HCT116 (cell line): Measurements from ENCODE around the gene SMC1B. TPM values are rescaled to one million over a fixed set of nuclear protein-coding genes. Genes with fewer than 3 reads are reported as not detected.

ENCODE experiments used
- ATAC-seq: fragments of 200-7000 bp; cut with Tn5 transposase; 2 replicates; pipeline ENCODE4 v1.9.1; 2020; ENCODE audit warnings: mild to moderate bottlenecking, moderate library complexity
- BruUV-seq: library from RNA; stranded (reverse); fragments of 400-500 nt; replicated peaks from 2 replicates; lab custom pipeline; 2021; lab: Mats Ljungman, UMichigan
- CTCF ChIA-PET: fragments of 300-600 bp; sonication (Branson Sonifier 250); formaldehyde crosslinking; loops from one replicate; lab custom pipeline; 2021; ENCODE audit warnings: antibody characterized with exemption; lab: Charles Lee
- POLR2A ChIA-PET: fragments of 300-600, 350-600 bp; sonication (Branson Sonifier 250); formaldehyde crosslinking; loops from one replicate; lab custom pipeline; 2021; ENCODE audit warnings: antibody characterized with exemption; lab: Charles Lee
- RAD21 ChIA-PET, 2 experiments: fragments of 300-600 bp; sonication (Branson Sonifier 250); formaldehyde crosslinking; loops; one replicate each; lab custom pipeline; 2023; ENCODE audit warnings: low total read pairs in 2 of 2; ENCODE audit not compliant: uncharacterized antibody in 2 of 2, unreplicated experiment in 2 of 2, low non-redundant PET in 1 of 2; lab: Charles Lee
- DNase-seq: peaks from one replicate; pipeline ENCODE4 v3.0.0-alpha.2; 2010; ENCODE audit warnings: low read depth, low spot score
- H2AFZ ChIP-seq: fragments of 200-600 bp; shearing (Covaris generic), sonication (generic); 2 replicates; pipeline ENCODE4 v1.6.1; 2017; ENCODE audit warnings: low read depth, mixed run types, mixed read lengths, antibody characterized with exemption, low read length; ENCODE audit not compliant: poor library complexity, severe bottlenecking
- H3K27ac ChIP-seq: 2 replicates; pipeline ENCODE4 v1.5.1; 2012; ENCODE audit warnings: low read depth, low read length
- H3K27me3 ChIP-seq: fragments of 200-600 bp; sonication (generic); 2 replicates; pipeline ENCODE4 v1.6.1; 2016; ENCODE audit warnings: mixed run types, low read length, mixed read lengths; ENCODE audit not compliant: insufficient read depth
- H3K36me3 ChIP-seq, 2 experiments: fragments of 200-500 bp in 1 of 2; fragments of 200-600 bp in 1 of 2; sonication (Bioruptor generic) in 1 of 2; sonication (generic) in 1 of 2; 2 replicates each; pipeline versions ENCODE4 v1.5.1 to v1.6.1; 2014 to 2016; ENCODE audit warnings: low read length in 2 of 2, inconsistent platforms in 1 of 2, mixed read lengths in 1 of 2, mixed run types in 1 of 2; ENCODE audit not compliant: insufficient read depth in 2 of 2, control insufficient read depth in 1 of 2
- H3K4me1 ChIP-seq, 2 experiments: fragments of 200-600 bp in 1 of 2; sonication (generic) in 1 of 2; 2 replicates each; pipeline versions ENCODE4 v1.5.1 to v1.6.1; 2012 to 2017; ENCODE audit warnings: low read length in 2 of 2, inconsistent platforms in 1 of 2, mild to moderate bottlenecking in 1 of 2, mixed read lengths in 1 of 2, mixed run types in 1 of 2, moderate library complexity in 1 of 2; ENCODE audit not compliant: insufficient read depth in 2 of 2, control insufficient read depth in 1 of 2
- H3K4me2 ChIP-seq: fragments of 200-600 bp; sonication (generic); 2 replicates; pipeline ENCODE4 v1.6.1; 2017; ENCODE audit warnings: mixed run types, low read length, mixed read lengths
- H3K4me3 ChIP-seq, 2 experiments: fragments of 200-600 bp in 1 of 2; sonication (generic) in 1 of 2; replicated peaks in 1 of 2; 2 replicates each; pipeline ENCODE4 v1.5.1; 2011 to 2016; ENCODE audit warnings: low read length in 2 of 2, control low read depth in 1 of 2, low read depth in 1 of 2, mild to moderate bottlenecking in 1 of 2, mixed read lengths in 1 of 2, mixed run types in 1 of 2
- H3K79me2 ChIP-seq: fragments of 200-600 bp; sonication (generic); 2 replicates; pipeline ENCODE4 v1.6.1; 2017; ENCODE audit warnings: mild to moderate bottlenecking, mixed run types, low read length, moderate library complexity, mixed read lengths; ENCODE audit not compliant: insufficient read depth
- H3K9ac ChIP-seq: fragments of 200-600 bp; sonication (generic); 2 replicates; pipeline ENCODE4 v1.6.1; 2016; ENCODE audit warnings: low read length, mixed read lengths
- H3K9me2 ChIP-seq: fragments of 200-600 bp; sonication (generic), shearing (Covaris generic); 2 replicates; pipeline ENCODE4 v1.6.1; 2017; ENCODE audit warnings: mixed run types, mild to moderate bottlenecking, moderate library complexity; ENCODE audit not compliant: insufficient read depth
- H3K9me3 ChIP-seq, 2 experiments: fragments of 200-500 bp in 1 of 2; fragments of 200-600 bp in 1 of 2; sonication (Bioruptor generic) in 1 of 2; sonication (generic) in 1 of 2; 2 replicates each; pipeline ENCODE4 v1.6.1; 2014 to 2017; ENCODE audit warnings: low read length in 2 of 2, mixed read lengths in 2 of 2, inconsistent platforms in 1 of 2, low read depth in 1 of 2, mild to moderate bottlenecking in 1 of 2, mixed run types in 1 of 2, moderate library complexity in 1 of 2; ENCODE audit not compliant: control insufficient read depth in 1 of 2, insufficient read depth in 1 of 2
- H4K20me1 ChIP-seq: fragments of 200-600 bp; sonication (generic), shearing (Covaris generic); 2 replicates; pipeline ENCODE4 v1.6.1; 2017; ENCODE audit warnings: mixed run types, mild to moderate bottlenecking, moderate library complexity; ENCODE audit not compliant: insufficient read depth
- CBX3 ChIP-seq: IDR thresholded peaks from 2 replicates; pipeline ENCODE4 v1.6.1; 2012; ENCODE audit warnings: low read depth
- CEBPB ChIP-seq: IDR thresholded peaks from 2 replicates; pipeline ENCODE4 v1.6.1; 2012; ENCODE audit warnings: low read depth
- CTCF ChIP-seq, 3 experiments: fragments of 200-600 bp in 1 of 3; sonication (generic) in 1 of 3; IDR thresholded peaks in 2 of 3; conservative IDR thresholded peaks in 1 of 3; 2 replicates each; pipeline ENCODE4 v1.5.1; 2012 to 2017; ENCODE audit warnings: low read depth in 2 of 3, low read length in 2 of 3, antibody characterized with exemption in 1 of 3, borderline replicate concordance in 1 of 3, control low read depth in 1 of 3, mild to moderate bottlenecking in 1 of 3, mixed read lengths in 1 of 3, mixed run types in 1 of 3, moderate library complexity in 1 of 3; ENCODE audit not compliant: insufficient read depth in 1 of 3
- EGR1 ChIP-seq: IDR thresholded peaks from 2 replicates; pipeline ENCODE4 v1.6.1; 2012; ENCODE audit warnings: low read depth
- ELF1 ChIP-seq: IDR thresholded peaks from 2 replicates; pipeline ENCODE4 v1.6.1; 2012; ENCODE audit warnings: low read depth, borderline replicate concordance
- FOSL1 ChIP-seq: IDR thresholded peaks from 2 replicates; pipeline ENCODE4 v1.6.1; 2012; ENCODE audit warnings: low read depth
- JUND ChIP-seq: IDR thresholded peaks from 2 replicates; pipeline ENCODE4 v1.6.1; 2012
- MAX ChIP-seq: IDR thresholded peaks from 2 replicates; pipeline ENCODE4 v1.6.1; 2012
- POLR2A ChIP-seq: IDR thresholded peaks from 2 replicates; pipeline ENCODE4 v1.7.0; 2011; ENCODE audit warnings: borderline replicate concordance; ENCODE audit not compliant: insufficient read depth, insufficient read length; ENCODE audit errors: extremely low read depth
- POLR2AphosphoS5 ChIP-seq: IDR thresholded peaks from 2 replicates; pipeline ENCODE4 v1.6.1; 2011; ENCODE audit warnings: mild to moderate bottlenecking, low read depth, low read length, moderate library complexity
- RAD21 ChIP-seq: IDR thresholded peaks from 2 replicates; pipeline ENCODE4 v1.6.1; 2012; ENCODE audit warnings: low read depth, mild to moderate bottlenecking
- SIN3A ChIP-seq: IDR thresholded peaks from 2 replicates; pipeline ENCODE4 v1.6.1; 2012; ENCODE audit warnings: low read depth
- SRF ChIP-seq: IDR thresholded peaks from 2 replicates; pipeline ENCODE4 v1.6.1; 2012; ENCODE audit warnings: low read depth
- TCF7L2 ChIP-seq: IDR thresholded peaks from 2 replicates; pipeline ENCODE4 v1.7.0; 2011; ENCODE audit warnings: borderline replicate concordance, inconsistent platforms; ENCODE audit not compliant: insufficient read depth, insufficient read length; ENCODE audit errors: extremely low read depth
- YY1 ChIP-seq: IDR thresholded peaks from 2 replicates; pipeline ENCODE4 v1.6.1; 2011; ENCODE audit warnings: low read length, low read depth, moderate library complexity, mild to moderate bottlenecking; ENCODE audit not compliant: insufficient replicate concordance; ENCODE audit errors: extremely low read depth
- ZBTB33 ChIP-seq: IDR thresholded peaks from 2 replicates; pipeline ENCODE4 v1.6.1; 2011; ENCODE audit warnings: mild to moderate bottlenecking, low read length, moderate library complexity; ENCODE audit not compliant: insufficient replicate concordance; ENCODE audit errors: extremely low read depth
- ZNF274 ChIP-seq: fragments of 200-500 bp; sonication (Bioruptor generic); IDR thresholded peaks from 2 replicates; pipeline ENCODE4 v1.6.1; 2014; ENCODE audit warnings: mild to moderate bottlenecking, low read depth, low read length, inconsistent platforms
- intact Hi-C: fragments of 100-400 bp; cut with micrococcal nuclease; formaldehyde crosslinking; loops from 2 replicates; pipeline ENCODE4 v1.10.0; 2022
- total RNA-seq: library from RNA; stranded (reverse); gene quantifications from one replicate; pipeline ENCODE4 v1.2.1, GENCODE V29; 2021; ENCODE audit not compliant: unreplicated experiment

SMC1B gene
- total RNA-seq, 1 experiment from 2014 or later = not detected

- Histone ChIP-seq H4K20me1 (no peaks in the 10 kb centered on the region), H3K9me2 (no peaks in the 10 kb centered on the region), H3K27ac (no peak overlapping the region), H3K27me3 (no peaks in the 10 kb centered on the region), H3K9ac (no peak overlapping the region), H3K79me2 (no peaks in the 10 kb centered on the region), H2AFZ (no peak overlapping the region), H3K4me2 (no peak overlapping the region), H3K36me3 (no peaks in the 10 kb centered on the region), H3K4me3 (no peak overlapping the region), H3K4me1 (no peaks in the 10 kb centered on the region), H3K9me3 (no peaks in the 10 kb centered on the region)
- ChIA-PET POLR2A (no interaction called here), RAD21 (no interaction called here), CTCF (no interaction called here)
- no peak for TF ChIP-seq TCF7L2
- TF ChIP-seq JUND = no peak
- ATAC-seq (no peak), DNase-seq (no peak)
- intact Hi-C loops = no loop called here
- no TSS peak for BruUV-seq
Observed at GRCh38 chr22:45460288-45461109, 47.1 kb upstream of the SMC1B start.

- TF ChIP-seq RAD21 = no peak
- no peak for TF ChIP-seq YY1
- TF ChIP-seq SIN3A = no peak
- no peak for TF ChIP-seq ELF1
- TF ChIP-seq ZBTB33 = no peak
- TF ChIP-seq JUND = no peak
- TF ChIP-seq POLR2AphosphoS5 = no peak
- TF ChIP-seq CTCF (IDR thresholded peaks at IDR 0.05 in 2 of 3, conservative IDR thresholded peaks at IDR 0.05 in 1 of 3; ENCODE audit: borderline replicate concordance in 1 of 3, insufficient read depth in 1 of 3, low read depth in 2 of 3, low read length in 2 of 3) = no peak
- no peak for TF ChIP-seq POLR2A
- TF ChIP-seq CBX3 = no peak
- no peak for TF ChIP-seq FOSL1
- TF ChIP-seq SRF = no peak
- TF ChIP-seq CEBPB = no peak
- no peak for TF ChIP-seq EGR1
- TF ChIP-seq ZNF274 = no peak
- TF ChIP-seq MAX = no peak
- no peaks in the 10 kb centered on the region for H3K9me3 ChIP-seq
- H3K9ac ChIP-seq = no peak overlapping the region
- no peak for ATAC-seq
- H3K4me2 ChIP-seq = no peak overlapping the region
- no peak for DNase-seq
- H3K9me2 ChIP-seq = no peaks in the 10 kb centered on the region
- no peaks in the 10 kb centered on the region for H3K79me2 ChIP-seq
- H3K4me3 ChIP-seq = no peak overlapping the region
- no peaks in the 10 kb centered on the region for H3K4me1 ChIP-seq
- H3K27ac ChIP-seq = no peak overlapping the region
- CTCF ChIA-PET = no interaction called here
- H3K27me3 ChIP-seq = no peaks in the 10 kb centered on the region
- RAD21 ChIA-PET = no interaction called here
- no peaks in the 10 kb centered on the region for H3K36me3 ChIP-seq
- H4K20me1 ChIP-seq = no peaks in the 10 kb centered on the region
- POLR2A ChIA-PET = no interaction called here
- BruUV-seq = no TSS peak
- no peak overlapping the region for H2AFZ ChIP-seq
- intact Hi-C loops = no loop called here
Observed at GRCh38 chr22:45459235-45459634, 45.8 kb upstream of the SMC1B start.
